ENCODE measurements around the gene MMP10.
"Not testable (repeated sequence)": the region's sequence is repeated elsewhere in the genome, so short reads cannot be mapped to it uniquely, and the experiment has no call there.

MMP10 gene

DNA sequence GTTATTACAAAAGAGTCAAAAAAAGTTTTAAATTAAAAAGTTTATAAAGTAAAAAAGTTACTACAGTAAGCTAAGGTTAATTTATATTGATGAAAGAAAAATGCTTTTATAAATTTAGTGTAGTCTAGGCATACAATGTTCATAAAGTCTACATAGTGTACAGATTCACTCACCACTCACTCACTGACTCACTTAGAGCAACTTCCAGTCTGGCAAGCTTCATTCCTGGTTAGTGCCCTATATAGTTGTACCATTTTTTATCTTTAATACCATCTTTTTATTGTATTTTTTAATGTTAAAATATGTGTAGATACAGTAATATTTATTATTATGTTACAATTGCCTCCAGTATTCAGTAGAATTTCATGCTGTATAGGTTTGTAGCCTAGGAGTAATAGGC, 2.6 kb upstream of the MMP10 start:
- no peak for DNase-seq

GRCh38 chr11:102781676-102782075, 1.2 kb upstream of the MMP10 start:
- DNase-seq, result no peak

- DNase-seq, result peak; percentile 3
Observed at GRCh38 chr11:102776454-102776853, 4.0 kb downstream of the MMP10 start.

- no peak for DNase-seq
Observed at GRCh38 chr11:102773386-102773785, 7.0 kb downstream of the MMP10 start.

- DNase-seq, result no peak
Observed at GRCh38 chr11:102771351-102771750, 9.1 kb downstream of the MMP10 start.

GRCh38 chr11:102770191-102770590, 10.2 kb downstream of the MMP10 start:
- no peak for DNase-seq

DNA sequence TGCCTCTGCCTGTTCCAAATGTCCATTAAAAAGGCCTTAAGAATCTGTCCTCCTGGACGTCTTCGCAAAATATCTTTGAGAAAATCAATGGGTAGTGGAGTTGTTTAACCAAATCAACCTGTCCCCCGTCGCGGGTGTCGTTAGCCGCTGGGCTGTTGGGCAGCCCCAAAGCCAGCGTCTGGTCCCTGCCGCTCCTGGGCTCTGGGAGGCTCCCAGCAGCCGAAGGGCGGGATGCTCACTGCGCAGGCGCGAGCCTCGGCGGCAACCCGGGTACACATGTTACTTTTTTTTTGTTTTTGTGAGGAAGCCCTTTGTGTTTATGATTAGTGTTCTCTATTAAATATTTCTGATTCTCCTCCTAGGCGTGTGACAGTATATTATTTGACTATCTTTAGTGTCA, 12.6 kb downstream of the MMP10 start:
- DNase-seq, result no peak

DNA sequence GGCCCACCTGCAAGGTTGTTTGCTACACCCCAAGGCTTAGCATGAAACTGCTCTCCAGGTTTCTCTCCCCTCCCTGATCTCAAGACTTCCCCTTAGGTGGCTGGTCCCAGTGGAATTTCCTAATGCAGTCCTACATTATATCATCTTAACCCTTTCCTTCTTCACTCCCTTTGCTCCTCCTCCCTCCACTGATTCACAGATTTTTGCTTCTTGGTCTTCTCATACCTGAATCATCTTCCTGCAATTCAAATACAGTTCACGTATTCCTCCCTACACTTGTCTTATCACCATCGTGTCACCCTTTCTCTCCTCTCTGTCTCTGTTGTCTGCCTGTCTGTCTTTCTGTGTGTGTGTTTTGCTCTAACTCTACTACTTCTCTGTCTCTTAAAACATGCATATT, 17.0 kb downstream of the MMP10 start:
- no peak for DNase-seq

- no peak for DNase-seq
Observed at GRCh38 chr11:102762361-102762767, 18.1 kb downstream of the MMP10 start.

DNA sequence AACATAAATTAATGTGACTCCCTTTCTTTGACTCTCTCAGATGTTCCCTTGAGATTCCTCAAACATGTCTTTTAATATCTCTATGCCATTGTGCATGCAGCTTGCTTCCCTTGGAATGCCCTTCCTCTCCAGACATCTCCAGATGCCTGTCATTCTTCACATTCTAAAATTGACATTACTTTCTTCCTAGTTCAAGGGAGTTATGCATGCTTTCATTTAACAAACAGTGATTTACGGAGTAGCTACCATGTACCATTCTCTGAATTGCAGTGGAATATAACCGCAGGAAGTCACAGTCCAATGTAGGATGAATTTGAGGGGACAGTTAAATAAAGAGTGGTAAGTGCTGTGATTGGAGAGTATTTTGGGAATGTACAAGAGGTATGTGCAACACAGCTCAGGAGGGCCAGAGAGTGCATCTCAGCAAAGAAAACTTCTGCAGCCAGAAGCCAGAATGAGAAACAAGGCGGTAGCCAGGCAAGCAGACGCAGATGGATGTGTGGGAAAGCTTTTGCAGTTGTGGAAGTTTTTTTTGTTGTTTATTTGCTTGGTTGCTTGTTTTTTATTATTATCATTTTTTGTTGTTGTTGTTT, 18.7 kb downstream of the MMP10 start:
- DNase-seq, result no peak

DNA sequence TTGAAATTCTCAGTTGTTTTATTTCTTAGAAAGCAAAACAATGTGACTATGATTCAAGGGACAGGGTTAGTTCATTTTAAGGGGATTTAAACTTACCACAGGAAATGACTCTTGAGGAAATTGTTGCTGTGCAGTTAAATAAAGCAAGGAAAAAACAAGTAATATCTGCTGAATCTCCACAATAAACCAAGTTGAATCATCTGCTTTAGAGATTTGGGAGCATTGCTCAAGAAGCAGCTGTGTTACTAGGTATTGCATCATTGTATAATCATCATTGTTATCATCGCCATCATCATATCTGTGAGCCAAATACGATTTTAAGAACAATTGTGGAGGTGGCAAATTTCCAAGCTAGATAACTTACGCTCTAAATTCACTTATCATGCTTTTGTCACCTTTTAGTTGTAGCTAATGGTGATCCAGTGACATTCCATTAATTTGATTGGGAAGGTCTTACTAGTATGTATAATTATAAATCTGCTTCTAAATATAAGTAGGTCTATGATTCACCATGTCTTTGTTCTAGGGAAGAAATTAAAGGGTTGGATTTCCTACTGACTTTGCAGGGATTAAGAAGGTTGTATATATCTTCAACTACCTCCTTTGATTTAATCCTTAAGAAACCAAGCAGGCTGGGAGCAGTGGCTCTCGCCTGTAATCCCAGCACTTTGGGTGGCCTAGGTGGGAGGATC, 19.9 kb downstream of the MMP10 start:
- DNase-seq, result no peak

DNA sequence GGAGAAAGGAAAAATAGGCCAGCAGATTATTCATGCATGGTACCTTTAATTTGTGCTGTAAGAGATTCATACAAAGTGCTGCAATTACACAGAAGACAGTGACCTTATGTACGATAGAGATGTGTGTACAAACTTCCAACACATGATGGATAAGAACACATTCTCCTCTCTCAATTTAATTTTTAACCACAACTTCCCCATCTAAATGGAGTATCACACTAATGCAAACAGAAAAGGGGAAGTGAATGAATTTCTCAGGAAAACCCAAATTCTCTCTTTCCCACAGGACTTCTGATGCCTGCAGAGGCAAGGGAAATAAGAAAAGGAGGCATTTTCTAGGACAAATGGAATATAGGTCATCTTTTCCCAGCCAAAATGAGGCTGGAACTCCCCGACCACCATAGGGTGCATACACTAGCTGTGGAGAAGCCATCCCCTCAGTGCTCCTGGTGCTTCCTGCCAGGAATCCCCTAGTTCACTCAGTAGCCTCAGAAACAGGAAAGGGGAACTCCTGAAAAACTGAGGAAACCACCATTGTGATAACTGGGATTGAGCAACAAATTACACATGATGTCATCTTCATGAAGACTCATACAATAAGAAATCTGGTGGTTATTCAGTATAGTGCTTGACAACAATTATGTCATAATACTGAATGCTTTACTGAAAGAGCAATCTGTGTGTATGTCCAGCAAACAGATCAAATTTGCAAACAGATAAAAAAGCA, 22.4 kb downstream of the MMP10 start:
- DNase-seq, result no peak

GRCh38 chr11:102753267-102753666, 27.2 kb downstream of the MMP10 start:
- DNase-seq, result no peak

DNA sequence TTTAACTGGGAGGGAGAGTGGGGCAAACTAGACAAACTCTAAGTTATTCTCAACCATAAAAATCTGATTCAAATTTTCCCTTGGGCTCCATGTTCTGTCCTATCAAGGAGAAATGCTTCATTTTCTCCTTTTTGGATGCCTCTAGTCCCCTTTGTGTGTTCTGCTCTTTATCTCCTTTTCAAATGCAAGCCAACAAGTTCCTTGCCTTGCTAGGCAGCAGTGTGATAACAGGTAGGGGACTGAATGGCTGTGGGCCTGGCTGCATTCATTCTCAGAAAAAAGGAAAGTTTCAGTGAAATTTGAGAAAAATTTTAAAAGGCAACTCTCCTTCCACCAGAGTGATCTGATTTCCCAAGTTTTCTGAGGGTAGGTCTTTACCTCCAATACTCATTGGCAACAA, 28.8 kb downstream of the MMP10 start:
- no peak for DNase-seq

- DNase-seq, result no peak
Observed at GRCh38 chr11:102749101-102749722, 31.2 kb downstream of the MMP10 start.

DNA sequence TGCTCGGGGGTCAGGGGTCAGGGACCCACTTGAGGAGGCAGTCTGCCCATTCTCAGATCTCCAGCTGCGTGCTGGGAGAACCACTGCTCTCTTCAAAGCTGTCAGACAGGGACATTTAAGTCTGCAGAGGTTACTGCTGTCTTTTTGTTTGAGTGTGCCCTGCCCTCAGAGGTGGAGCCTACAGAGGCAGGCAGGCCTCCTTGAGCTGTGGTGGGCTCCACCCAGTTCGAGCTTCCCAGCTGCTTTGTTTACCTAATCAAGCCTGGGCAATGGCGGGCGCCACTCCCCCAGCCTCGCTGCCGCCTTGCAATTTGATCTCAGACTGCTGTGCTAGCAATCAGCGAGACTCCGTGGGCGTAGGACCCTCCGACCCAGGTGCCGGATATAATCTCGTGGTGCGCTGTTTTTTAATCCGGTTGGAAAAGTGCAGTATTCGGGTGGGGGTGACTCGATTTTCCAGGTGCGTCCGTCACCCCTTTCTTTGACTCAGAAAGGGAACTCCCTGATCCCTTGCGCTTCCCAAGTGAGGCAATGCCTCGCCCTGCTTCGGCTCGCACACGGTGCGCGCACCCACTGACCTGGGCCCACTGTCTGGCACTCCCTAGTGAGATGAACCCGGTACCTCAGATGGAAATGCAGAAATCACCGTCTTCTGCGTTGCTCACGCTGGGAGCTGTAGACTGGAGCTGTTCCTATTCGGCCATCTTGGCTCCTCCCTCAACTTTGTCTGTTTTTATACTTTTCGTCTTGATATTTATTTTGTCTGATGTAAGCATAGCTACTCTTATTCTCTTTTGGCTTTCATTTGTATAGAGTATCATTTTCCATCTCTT, 33.5 kb downstream of the MMP10 start:
- DNase-seq, result peak; percentile 47

- no peak for DNase-seq
Observed at GRCh38 chr11:102734650-102735049, 45.8 kb downstream of the MMP10 start.

GRCh38 chr11:102733232-102733875, 47.1 kb downstream of the MMP10 start:
- peak; percentile 66 for DNase-seq

- not testable (repeated sequence) for DNase-seq
Observed at GRCh38 chr11:102730944-102731343, 49.5 kb downstream of the MMP10 start.

- DNase-seq, result no peak
Observed at GRCh38 chr11:102729849-102730815, 50.3 kb downstream of the MMP10 start.

DNA sequence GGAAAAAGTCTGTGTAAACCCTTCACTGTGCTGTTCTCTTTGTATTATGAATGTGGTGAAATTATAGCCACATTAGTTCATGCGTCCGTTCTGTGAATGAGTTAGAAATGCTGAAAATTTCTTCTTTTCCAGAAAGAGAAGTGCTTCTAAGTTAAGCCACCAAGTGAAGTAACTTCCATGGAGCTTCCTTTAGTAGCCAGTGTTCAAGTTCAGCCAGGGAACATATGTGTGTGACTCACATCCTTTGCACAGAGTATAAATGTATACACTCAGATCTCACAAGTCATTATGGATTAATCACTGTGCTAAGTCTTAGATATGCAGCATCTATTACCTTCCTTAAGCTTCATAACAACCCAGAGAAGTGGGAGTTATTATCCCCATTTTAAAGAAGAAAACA, 52.5 kb downstream of the MMP10 start:
- no peak for DNase-seq
